22Rv1 (cell line): ENCODE measurements around the gene EPAS1.

Experiments
- H3K27ac ChIP-seq: fragments of 450-650 bp; 2 replicates; pipeline ENCODE4 v1.5.1; 2017
- ZFX ChIP-seq: fragments of 450-650 bp; IDR thresholded peaks from 2 replicates; pipeline ENCODE4 v1.6.1; 2017; ENCODE audit warnings: antibody characterized with exemption, borderline replicate concordance
- TF ChIP-seq, protein P1 (sequence below): fragments of 450-650 bp; IDR thresholded peaks from 2 replicates; pipeline ENCODE4 v1.5.1; 2017; ENCODE audit warnings: mild to moderate bottlenecking

The EPAS1 gene

DNA sequence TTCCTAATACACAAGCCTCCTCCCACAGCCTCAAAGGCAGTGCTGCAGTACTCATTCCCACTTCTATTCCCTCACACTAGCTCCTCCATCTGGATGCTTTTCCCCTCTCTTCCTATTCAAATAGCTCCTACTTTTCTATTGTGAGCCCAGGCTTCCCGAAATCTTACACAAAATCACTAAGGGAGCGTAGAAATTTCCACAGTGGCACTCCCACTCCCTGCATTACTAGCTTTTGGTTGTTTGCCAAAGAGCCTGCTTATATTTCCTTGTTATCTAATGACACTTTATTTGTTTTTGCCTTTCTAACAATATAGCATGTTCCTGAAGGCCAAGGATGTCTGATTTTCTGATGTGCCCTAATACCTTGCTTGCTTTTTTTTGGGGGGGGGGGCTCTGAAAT, 10.9 kb downstream of the EPAS1 start:
- H3K27ac ChIP-seq = no peak overlapping the region
- TF ChIP-seq, protein P1, sequence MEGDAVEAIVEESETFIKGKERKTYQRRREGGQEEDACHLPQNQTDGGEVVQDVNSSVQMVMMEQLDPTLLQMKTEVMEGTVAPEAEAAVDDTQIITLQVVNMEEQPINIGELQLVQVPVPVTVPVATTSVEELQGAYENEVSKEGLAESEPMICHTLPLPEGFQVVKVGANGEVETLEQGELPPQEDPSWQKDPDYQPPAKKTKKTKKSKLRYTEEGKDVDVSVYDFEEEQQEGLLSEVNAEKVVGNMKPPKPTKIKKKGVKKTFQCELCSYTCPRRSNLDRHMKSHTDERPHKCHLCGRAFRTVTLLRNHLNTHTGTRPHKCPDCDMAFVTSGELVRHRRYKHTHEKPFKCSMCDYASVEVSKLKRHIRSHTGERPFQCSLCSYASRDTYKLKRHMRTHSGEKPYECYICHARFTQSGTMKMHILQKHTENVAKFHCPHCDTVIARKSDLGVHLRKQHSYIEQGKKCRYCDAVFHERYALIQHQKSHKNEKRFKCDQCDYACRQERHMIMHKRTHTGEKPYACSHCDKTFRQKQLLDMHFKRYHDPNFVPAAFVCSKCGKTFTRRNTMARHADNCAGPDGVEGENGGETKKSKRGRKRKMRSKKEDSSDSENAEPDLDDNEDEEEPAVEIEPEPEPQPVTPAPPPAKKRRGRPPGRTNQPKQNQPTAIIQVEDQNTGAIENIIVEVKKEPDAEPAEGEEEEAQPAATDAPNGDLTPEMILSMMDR = no peak
- TF ChIP-seq ZFX = no peak

DNA sequence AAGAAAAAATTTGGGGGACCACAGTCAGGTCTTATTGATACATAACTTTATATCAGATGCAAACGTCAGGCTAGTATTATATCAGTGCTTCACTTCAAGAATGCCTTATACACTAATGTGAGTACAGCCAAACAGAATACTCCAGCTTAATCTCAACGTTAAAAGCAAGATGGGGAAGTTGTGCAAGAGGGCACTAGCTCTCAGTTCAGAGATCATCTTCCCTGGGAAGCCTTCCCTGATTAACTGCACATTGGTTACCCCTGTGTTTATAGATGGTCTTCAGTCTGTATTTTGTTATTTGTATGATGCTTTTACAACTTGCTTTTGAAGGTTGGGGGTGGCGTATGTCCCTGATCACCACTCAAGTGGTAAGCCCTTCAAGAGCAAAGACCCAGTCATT, 11.4 kb downstream of the EPAS1 start:
- TF ChIP-seq, protein P1 = no peak
- TF ChIP-seq ZFX = no peak
- H3K27ac ChIP-seq = no peak overlapping the region

DNA sequence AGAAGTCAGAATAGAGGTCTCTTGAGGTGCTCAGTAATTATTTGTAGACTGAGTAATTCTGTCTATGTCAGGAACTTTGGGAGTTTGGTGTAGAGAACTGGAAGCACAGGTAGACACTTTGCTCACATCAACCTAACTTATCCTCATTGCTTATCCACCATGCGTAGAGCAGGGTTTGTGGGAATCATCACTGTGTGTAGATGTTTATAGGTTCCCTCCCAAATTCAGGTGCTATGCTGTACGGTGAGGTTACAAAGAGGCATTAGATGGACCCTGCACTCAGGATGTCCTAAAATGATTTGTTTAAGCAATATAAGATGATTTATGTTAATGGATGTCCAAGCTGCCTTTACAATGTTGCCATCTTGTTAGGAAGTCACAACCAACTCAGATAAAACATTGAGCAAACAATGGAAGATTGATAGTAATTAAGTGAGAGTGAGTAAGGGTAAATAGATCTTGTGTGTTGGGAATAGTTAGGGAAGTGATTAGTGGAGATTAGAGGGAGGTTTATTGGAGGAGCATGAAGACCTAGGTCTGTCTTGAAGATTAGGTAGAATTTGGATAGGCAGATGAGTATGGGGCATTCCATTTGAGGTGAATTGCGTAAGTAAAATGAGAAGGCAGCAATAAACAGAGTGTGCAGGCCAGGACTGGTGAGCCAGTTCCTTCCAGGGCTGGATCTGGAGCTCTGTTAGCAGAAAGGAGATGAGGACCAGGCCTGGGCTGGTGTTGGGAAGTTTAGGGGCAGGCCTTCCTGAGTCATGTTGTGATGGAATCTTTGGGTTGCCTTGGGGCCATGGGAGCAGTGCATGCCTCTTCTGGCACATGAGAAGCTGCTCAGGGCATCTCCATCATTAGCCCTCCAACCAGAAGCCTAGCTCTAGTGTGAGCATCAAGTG, 12.1 kb downstream of the EPAS1 start:
- TF ChIP-seq, protein P1 = no peak
- no peak for TF ChIP-seq ZFX
- H3K27ac ChIP-seq = no peak overlapping the region

DNA sequence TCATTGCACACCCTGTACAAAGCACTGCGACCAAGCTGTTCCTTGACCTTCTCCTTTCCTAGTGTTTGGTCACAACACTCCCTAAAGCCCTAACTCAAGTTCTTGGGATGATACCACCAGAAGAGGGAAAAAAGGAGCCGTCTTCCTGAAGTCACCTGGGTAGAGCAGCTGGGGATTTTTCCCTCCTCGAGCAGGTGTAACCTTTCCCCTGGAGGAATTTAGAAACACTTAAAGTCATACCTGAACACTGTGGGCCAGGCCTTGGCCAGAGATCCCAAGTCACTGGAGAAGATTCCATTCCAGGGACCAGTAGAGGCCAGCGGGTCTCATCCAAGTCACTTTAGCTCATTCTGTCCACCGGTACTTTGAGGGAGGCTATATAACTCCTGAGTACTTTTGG, 13.2 kb downstream of the EPAS1 start:
- no peak overlapping the region for H3K27ac ChIP-seq
- no peak for TF ChIP-seq ZFX
- TF ChIP-seq, protein P1 = no peak

DNA sequence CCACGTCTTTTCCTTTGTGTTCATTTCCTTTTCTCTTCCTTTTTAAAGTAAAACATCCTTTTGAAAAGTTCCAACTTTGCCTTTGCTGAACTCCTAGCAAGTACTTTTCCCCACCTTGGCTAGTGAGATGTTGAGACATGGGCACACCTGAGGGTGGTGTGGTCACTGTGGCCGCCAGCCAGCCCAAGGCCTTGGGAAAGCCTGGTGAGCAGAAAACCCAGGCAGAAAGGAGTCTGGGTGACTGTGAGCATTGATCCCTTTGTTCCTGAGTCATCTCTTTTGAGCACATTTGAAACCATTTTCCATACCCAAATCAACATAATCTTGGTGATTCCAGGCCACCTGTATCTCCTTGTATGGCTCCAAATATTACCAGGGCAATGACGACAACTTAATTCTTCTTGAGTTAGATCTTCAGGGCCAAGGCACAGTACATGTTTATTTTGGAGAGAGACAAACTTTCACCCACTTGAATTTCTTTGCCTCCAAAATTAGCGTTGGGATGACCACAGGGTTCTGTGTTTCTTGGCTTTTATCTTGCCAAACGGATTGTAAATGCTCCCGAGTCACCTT, 14.5 kb downstream of the EPAS1 start:
- no peak overlapping the region for H3K27ac ChIP-seq
- TF ChIP-seq, protein P1 = no peak
- no peak for TF ChIP-seq ZFX

DNA sequence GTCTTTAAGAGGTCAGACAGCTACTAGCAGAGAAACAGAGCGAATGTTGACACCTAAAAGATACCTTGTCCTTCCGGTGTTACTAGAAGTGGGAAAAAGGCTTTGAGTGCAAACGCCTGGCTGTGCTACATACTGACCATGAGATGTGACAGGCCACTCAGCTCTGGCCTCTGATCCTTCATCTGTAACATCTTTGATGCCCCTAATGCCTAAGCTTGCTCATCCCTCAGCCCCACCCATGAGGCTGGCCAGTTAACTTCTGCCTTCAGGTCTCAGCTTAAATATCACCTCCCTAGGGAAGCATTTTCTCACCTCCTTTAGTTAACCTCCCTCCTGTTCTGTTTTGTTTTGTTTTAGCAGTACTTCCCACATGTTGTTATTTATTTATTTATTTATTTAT, 15.9 kb downstream of the EPAS1 start:
- H3K27ac ChIP-seq = no peak overlapping the region
- TF ChIP-seq ZFX = no peak
- TF ChIP-seq, protein P1 = no peak

DNA sequence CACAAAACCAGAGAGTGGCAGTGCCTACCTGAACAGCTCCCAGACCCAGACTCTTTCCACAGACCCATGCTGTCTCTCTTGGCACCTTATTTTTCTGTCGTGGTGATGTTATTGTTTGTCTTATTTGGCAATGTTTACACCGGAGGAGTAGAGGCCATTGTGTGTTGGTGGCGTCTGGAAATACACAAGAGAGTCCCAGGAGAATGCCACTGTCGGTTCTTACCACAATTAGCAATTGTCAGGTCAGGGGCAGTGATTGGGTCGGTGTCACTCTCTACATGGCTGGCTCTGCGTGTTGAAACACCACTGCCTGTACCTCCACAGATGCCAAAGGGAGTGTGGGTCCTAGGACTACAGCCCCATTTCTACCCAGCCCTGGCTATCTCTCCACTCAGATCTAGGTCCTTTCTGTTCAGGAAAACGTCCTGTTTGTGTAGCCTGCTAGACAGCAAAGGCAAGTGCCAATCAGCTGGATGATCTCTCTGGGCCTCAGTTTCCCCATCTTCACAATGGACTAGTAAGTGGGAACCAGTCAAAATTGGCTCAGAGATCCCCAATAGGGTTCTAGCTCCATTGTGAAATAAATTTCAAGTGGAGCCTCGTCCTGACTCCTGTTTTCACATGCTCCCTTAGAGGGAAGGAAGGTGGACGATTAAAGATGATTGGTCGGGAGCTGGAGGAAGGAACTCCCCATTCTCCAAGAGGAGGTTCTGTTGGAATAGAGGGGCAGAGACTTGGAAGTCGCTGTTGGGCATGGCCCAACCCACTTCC, 17.0 kb downstream of the EPAS1 start:
- H3K27ac ChIP-seq = no peak overlapping the region
- no peak for TF ChIP-seq ZFX
- TF ChIP-seq, protein P1 = no peak
